B cell (primary cell): Measurements from ENCODE around the gene ARRB1. TPM values are rescaled to one million over a fixed set of nuclear protein-coding genes. Genes with fewer than 3 reads are reported as not detected.

ENCODE experiments used
- ATAC-seq: fragments of 200-7000 bp; cut with Tn5 transposase; one replicate; pipeline ENCODE4 v1.10.0; 2021; ENCODE audit warnings: low read depth, mild to moderate bottlenecking, moderate number of reproducible peaks, moderate library complexity
- CTCF ChIA-PET: fragments of 350-600 bp; sonication (Branson Sonifier 250); formaldehyde crosslinking; loops from one replicate; lab custom pipeline; 2021; ENCODE audit warnings: antibody characterized with exemption, inconsistent platforms; lab: Charles Lee
- POLR2A ChIA-PET: fragments of 350-600 bp; sonication (Branson Sonifier 250); formaldehyde crosslinking; loops from one replicate; lab custom pipeline; 2021; ENCODE audit warnings: antibody characterized with exemption; lab: Charles Lee
- DNase-seq: peaks from one replicate; pipeline ENCODE4 v3.0.0; 2013
- H2AFZ ChIP-seq: 2 replicates; pipeline ENCODE4 v1.6.1; 2012; ENCODE audit warnings: mild to moderate bottlenecking, low read depth, low read length; ENCODE audit not compliant: insufficient read depth, poor library complexity, severe bottlenecking
- H3K27ac ChIP-seq, 2 donors: 1 replicate in 1 of 2; 2 replicates in 1 of 2; pipeline ENCODE4 v1.5.1; 2012 to 2013; ENCODE audit warnings: low read length in 2 of 2, mild to moderate bottlenecking in 2 of 2, moderate library complexity in 1 of 2
- H3K27me3 ChIP-seq, 4 experiments: fragments of 200-600 bp in 1 of 4; sonication (generic) in 1 of 4; replicated peaks in 1 of 4; 1 replicate in 2 of 4; 2 replicates in 2 of 4; pipeline versions ENCODE4 v1.6.1 to v1.7.0; 2013 to 2016; ENCODE audit warnings: low read length in 3 of 4, mild to moderate bottlenecking in 2 of 4, mixed read lengths in 1 of 4, moderate library complexity in 1 of 4; ENCODE audit not compliant: insufficient read depth in 4 of 4, control insufficient read depth in 3 of 4; ENCODE audit errors: control extremely low read depth in 1 of 4
- H3K36me3 ChIP-seq, 2 experiments: replicated peaks in 1 of 2; 1 replicate in 1 of 2; 2 replicates in 1 of 2; pipeline versions ENCODE4 v1.6.1 to v1.7.1; 2013; ENCODE audit warnings: low read length in 1 of 2; ENCODE audit not compliant: insufficient read depth in 2 of 2, control insufficient read depth in 1 of 2; ENCODE audit errors: control extremely low read depth in 1 of 2, extremely low read depth in 1 of 2
- H3K4me1 ChIP-seq, 2 donors: fragments of 200-600 bp in 1 of 2; sonication (generic) in 1 of 2; 1 replicate in 1 of 2; 2 replicates in 1 of 2; pipeline versions ENCODE4 v1.5.1 to v1.6.1; 2013 to 2017; ENCODE audit warnings: low read length in 2 of 2; ENCODE audit not compliant: control insufficient read depth in 2 of 2, insufficient read depth in 2 of 2
- H3K4me2 ChIP-seq: replicated peaks from 2 replicates; pipeline ENCODE3; 2012; ENCODE audit warnings: mild to moderate bottlenecking, low read depth, low read length; ENCODE audit not compliant: poor library complexity, severe bottlenecking
- H3K4me3 ChIP-seq, 5 experiments: fragments of 200-600 bp in 1 of 5; sonication (generic) in 1 of 5; 1 replicate in 3 of 5; 2 replicates in 2 of 5; pipeline versions ENCODE4 v1.5.1 to v1.7.0; 2011 to 2016; ENCODE audit warnings: low read length in 4 of 5, mild to moderate bottlenecking in 4 of 5, low read depth in 2 of 5, control low read depth in 1 of 5, moderate library complexity in 1 of 5; ENCODE audit not compliant: insufficient read depth in 1 of 5; ENCODE audit errors: control extremely low read depth in 1 of 5, extremely low read depth in 1 of 5
- H3K79me2 ChIP-seq: fragments of 200-600 bp; sonication (generic); one replicate; pipeline ENCODE4 v1.6.0; 2016; ENCODE audit warnings: low read length; ENCODE audit not compliant: control insufficient read depth, insufficient read depth
- H3K9ac ChIP-seq: fragments of 200-600 bp; sonication (generic); 2 replicates; pipeline ENCODE4 v1.6.1; 2017; ENCODE audit warnings: mild to moderate bottlenecking, low read length, moderate library complexity
- H3K9me3 ChIP-seq, 3 donors: one replicate each; pipeline versions ENCODE4 v1.6.1 to v1.7.1; 2013; ENCODE audit warnings: low read length in 2 of 3; ENCODE audit not compliant: control insufficient read depth in 2 of 3, insufficient read depth in 1 of 3; ENCODE audit errors: control extremely low read depth in 1 of 3
- H4K20me1 ChIP-seq: 2 replicates; pipeline ENCODE4 v1.6.0; 2012; ENCODE audit warnings: mild to moderate bottlenecking, low read length; ENCODE audit not compliant: insufficient read depth, control insufficient read depth, poor library complexity, severe bottlenecking
- H3K27ac Mint-ChIP-seq: one replicate; pipeline ENCODE4 v1.8.0; 2021; ENCODE audit warnings: mixed read lengths
- H3K27me3 Mint-ChIP-seq: one replicate; pipeline ENCODE4 v1.8.0; 2021; ENCODE audit warnings: mixed read lengths
- H3K4me1 Mint-ChIP-seq: one replicate; pipeline ENCODE4 v1.8.0; 2021; ENCODE audit warnings: mixed read lengths
- H3K4me3 Mint-ChIP-seq: one replicate; pipeline ENCODE4 v1.8.0; 2021; ENCODE audit warnings: mixed read lengths
- H3K9me3 Mint-ChIP-seq: one replicate; pipeline ENCODE4 v1.8.0; 2022; ENCODE audit warnings: mixed read lengths; ENCODE audit not compliant: insufficient read depth
- EZH2 ChIP-seq: IDR thresholded peaks from 2 replicates; pipeline ENCODE4 v1.6.1; 2012; ENCODE audit warnings: borderline replicate concordance, low read depth, mild to moderate bottlenecking, moderate library complexity, low read length; ENCODE audit not compliant: insufficient read depth, poor library complexity, severe bottlenecking
- WGBS: methylation state at CpG from one replicate; pipeline ENCODE4 v1.1.5; 2013; ENCODE audit warnings: missing lambda C conversion rate; ENCODE audit not compliant: insufficient coverage; 5-methylcytosine and 5-hydroxymethylcytosine counted together
- intact Hi-C: fragments of 100-400 bp; cut with micrococcal nuclease; formaldehyde crosslinking; loops from one replicate; pipeline ENCODE4 v1.10.0; 2022
- polyA plus RNA-seq: library from polyadenylated mRNA; depleted of rRNA; stranded (reverse); fragments of >200 nt; gene quantifications from 2 replicates; pipeline ENCODE4 v1.2.3, GENCODE V29; 2012
- total RNA-seq, 2 donors: library from RNA; stranded (reverse); fragments of 120-200 nt in 1 of 2; gene quantifications; 1 replicate in 1 of 2; 2 replicates in 1 of 2; pipeline versions ENCODE4 v1.2.3 to v1.2.4, GENCODE V29; 2013 to 2022
- TF ChIP-seq, protein P1 (sequence below): fragments of 200-600 bp; IDR thresholded peaks from one replicate; pipeline ENCODE4 v1.8.0; 2022; ENCODE audit warnings: antibody characterized with exemption, mild to moderate bottlenecking

ARRB1 gene
- total and polyA plus RNA-seq, 2 donors (not counting 1 experiment from before 2014, with no cell fraction given): 1.0 to 1.9 TPM

GRCh38 chr11:75350743-75351540 lies 519 bp downstream of the ARRB1 start:
- Histone ChIP-seq H3K27me3 (peaks cover 0 to 18% (median 0%) of the 10 kb centered on the region in 4 experiments), H3K36me3 (no peaks in the 10 kb centered on the region), H3K9me3 (no peaks in the 10 kb centered on the region), H3K27ac (no peak overlapping the region), H3K79me2 (no peaks in the 10 kb centered on the region), H4K20me1 (no peaks in the 10 kb centered on the region), H3K9ac (peak overlapping the region; percentile 62), H2AFZ (peak overlapping the region; percentile 86), H3K4me3 (peak overlapping the region in 4 of 5 experiments; percentile 34 to 64 (median 56)), H3K4me2 (peak overlapping the region; percentile 85), H3K4me1 (peaks cover 11 to 21% of the 10 kb centered on the region in 2 donors)
- Mint-ChIP-seq H3K27me3 (peaks cover 11% of the 10 kb centered on the region), H3K9me3 (no peaks in the 10 kb centered on the region), H3K4me1 (peaks cover 30% of the 10 kb centered on the region), H3K27ac (peak overlapping the region; percentile 77), H3K4me3 (peak overlapping the region; percentile 91)
- peak; percentile 57 for DNase-seq
- ATAC-seq: peak; percentile 14
- intact Hi-C loops: no loop called here
- ChIA-PET CTCF (no interaction called here), POLR2A (no interaction called here)
- TF ChIP-seq, protein P1, sequence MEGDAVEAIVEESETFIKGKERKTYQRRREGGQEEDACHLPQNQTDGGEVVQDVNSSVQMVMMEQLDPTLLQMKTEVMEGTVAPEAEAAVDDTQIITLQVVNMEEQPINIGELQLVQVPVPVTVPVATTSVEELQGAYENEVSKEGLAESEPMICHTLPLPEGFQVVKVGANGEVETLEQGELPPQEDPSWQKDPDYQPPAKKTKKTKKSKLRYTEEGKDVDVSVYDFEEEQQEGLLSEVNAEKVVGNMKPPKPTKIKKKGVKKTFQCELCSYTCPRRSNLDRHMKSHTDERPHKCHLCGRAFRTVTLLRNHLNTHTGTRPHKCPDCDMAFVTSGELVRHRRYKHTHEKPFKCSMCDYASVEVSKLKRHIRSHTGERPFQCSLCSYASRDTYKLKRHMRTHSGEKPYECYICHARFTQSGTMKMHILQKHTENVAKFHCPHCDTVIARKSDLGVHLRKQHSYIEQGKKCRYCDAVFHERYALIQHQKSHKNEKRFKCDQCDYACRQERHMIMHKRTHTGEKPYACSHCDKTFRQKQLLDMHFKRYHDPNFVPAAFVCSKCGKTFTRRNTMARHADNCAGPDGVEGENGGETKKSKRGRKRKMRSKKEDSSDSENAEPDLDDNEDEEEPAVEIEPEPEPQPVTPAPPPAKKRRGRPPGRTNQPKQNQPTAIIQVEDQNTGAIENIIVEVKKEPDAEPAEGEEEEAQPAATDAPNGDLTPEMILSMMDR: no peak
- TF ChIP-seq EZH2: no peak
- WGBS: 5% methylated on average over 47 of the region's 47 CpGs

- H3K27me3 Mint-ChIP-seq: peaks cover 11% of the 10 kb centered on the region
- Histone ChIP-seq H4K20me1 (no peaks in the 10 kb centered on the region), H3K4me2 (no peak overlapping the region), H3K79me2 (no peaks in the 10 kb centered on the region), H2AFZ (peak overlapping the region; percentile 86), H3K9ac (no peak overlapping the region), H3K9me3 (no peaks in the 10 kb centered on the region), H3K36me3 (no peaks in the 10 kb centered on the region), H3K27ac (no peak overlapping the region), H3K4me3 (no peak overlapping the region), H3K4me1 (peaks cover 13 to 23% of the 10 kb centered on the region in 2 donors), H3K27me3 (peaks cover 0 to 18% (median 0%) of the 10 kb centered on the region in 4 experiments)
- H3K4me1 Mint-ChIP-seq: peaks cover 32% of the 10 kb centered on the region
- no peak for DNase-seq
- peak overlapping the region; percentile 27 for H3K27ac Mint-ChIP-seq
- intact Hi-C loops: no loop called here
- WGBS: 19% methylated on average over 5 of the region's 9 CpGs
- no peaks in the 10 kb centered on the region for H3K9me3 Mint-ChIP-seq
- ChIA-PET POLR2A (no interaction called here), CTCF (no interaction called here)
- H3K4me3 Mint-ChIP-seq: peak overlapping the region; percentile 91
- no peak for TF ChIP-seq EZH2
- TF ChIP-seq, protein P1: no peak
- no peak for ATAC-seq
Observed at GRCh38 chr11:75350122-75350742, 1.2 kb downstream of the ARRB1 start.
